ENCODE results near the gene MROH2A. TPM values are rescaled to one million over a fixed set of nuclear protein-coding genes. Genes with fewer than 3 reads are reported as not detected.

MROH2A gene
- total RNA-seq, 1 donor from 2014 or later: not detected

- H3K4me3 ChIP-seq: no peak overlapping the region
Observed at GRCh38 chr2:233832414-233832813, 54.3 kb downstream of the MROH2A start.

GRCh38 chr2:233832869-233833311 lies 54.8 kb downstream of the MROH2A start:
- no peak for TF ChIP-seq CTCF (IDR thresholded peaks at IDR 0.05)
- TF ChIP-seq POLR2A (IDR thresholded peaks at IDR 0.05): no peak
- no peak for TF ChIP-seq POLR2AphosphoS5 (IDR thresholded peaks at IDR 0.05; ENCODE audit: insufficient read depth in 1 of 2, low read depth in 1 of 2)
- H3K27me3 ChIP-seq: no peaks in the 10 kb centered on the region
- H3K9me3 ChIP-seq: no peaks in the 10 kb centered on the region
- H3K36me3 ChIP-seq: no peaks in the 10 kb centered on the region
- H3K27ac ChIP-seq: no peak overlapping the region
- intact Hi-C loops (cut with DNase I): no loop called here
- H3K4me3 ChIP-seq: no peak overlapping the region
- H3K4me1 ChIP-seq: no peaks in the 10 kb centered on the region
- no peak for DNase-seq (ENCODE audit: extremely low spot score in 2 of 2)

More at GRCh38 chr2:233832414-233832813, 54.3 kb downstream of the MROH2A start:
- intact Hi-C loops (cut with DNase I): no loop called here
- H3K27me3 ChIP-seq: no peaks in the 10 kb centered on the region
- TF ChIP-seq POLR2A (IDR thresholded peaks at IDR 0.05): no peak
- TF ChIP-seq CTCF (IDR thresholded peaks at IDR 0.05): no peak
- no peak for TF ChIP-seq POLR2AphosphoS5 (IDR thresholded peaks at IDR 0.05; ENCODE audit: insufficient read depth in 1 of 2, low read depth in 1 of 2)
- H3K4me1 ChIP-seq: no peaks in the 10 kb centered on the region
- no peaks in the 10 kb centered on the region for H3K36me3 ChIP-seq
- H3K27ac ChIP-seq: no peak overlapping the region
- no peaks in the 10 kb centered on the region for H3K9me3 ChIP-seq
- DNase-seq (ENCODE audit: extremely low spot score in 2 of 2): no peak

- Histone ChIP-seq H3K27ac (no peak overlapping the region), H3K4me1 (no peaks in the 10 kb centered on the region), H3K36me3 (no peaks in the 10 kb centered on the region), H3K27me3 (no peaks in the 10 kb centered on the region), H3K4me3 (no peak overlapping the region), H3K9me3 (no peaks in the 10 kb centered on the region)
- no peak for DNase-seq (ENCODE audit: extremely low spot score in 2 of 2)
- no peak for TF ChIP-seq CTCF (IDR thresholded peaks at IDR 0.05)
- intact Hi-C loops (cut with DNase I): no loop called here
Observed at GRCh38 chr2:233833345-233833744, 55.2 kb downstream of the MROH2A start.

- no peak for DNase-seq (ENCODE audit: extremely low spot score in 2 of 2)
- H3K27ac ChIP-seq: no peak overlapping the region
Observed at GRCh38 chr2:233835230-233836186, 57.4 kb downstream of the MROH2A start.

More at GRCh38 chr2:233835230-233836186, 57.4 kb downstream of the MROH2A start:
- TF ChIP-seq POLR2AphosphoS5 (IDR thresholded peaks at IDR 0.05; ENCODE audit: insufficient read depth in 1 of 2, low read depth in 1 of 2) (no peak), POLR2A (IDR thresholded peaks at IDR 0.05) (no peak), CTCF (IDR thresholded peaks at IDR 0.05) (no peak)
- intact Hi-C loops (cut with DNase I): no loop called here
- H3K27me3 ChIP-seq: no peaks in the 10 kb centered on the region
- no peaks in the 10 kb centered on the region for H3K4me1 ChIP-seq
- no peaks in the 10 kb centered on the region for H3K36me3 ChIP-seq
- no peak overlapping the region for H3K4me3 ChIP-seq
- no peaks in the 10 kb centered on the region for H3K9me3 ChIP-seq
